Brain microvascular endothelial cell (primary cell): ENCODE measurements around the gene CCM2.

Source experiments
- DNase-seq: peaks from one replicate; pipeline ENCODE4 v3.0.0-alpha.2; 2020
- H3K27ac ChIP-seq: fragments of 250-450 bp; sonication (Bioruptor Pico); 2 replicates; pipeline ENCODE4 v1.5.1; 2020; ENCODE audit warnings: mild to moderate bottlenecking, moderate library complexity
- H3K27me3 ChIP-seq: fragments of 250-450 bp; sonication (Bioruptor Pico); replicated peaks from 2 replicates; pipeline ENCODE4 v1.5.1; 2020; ENCODE audit warnings: mild to moderate bottlenecking
- H3K36me3 ChIP-seq: fragments of 250-450 bp; sonication (Bioruptor Pico); replicated peaks from 2 replicates; pipeline ENCODE4 v1.5.1; 2020; ENCODE audit warnings: mild to moderate bottlenecking
- H3K4me3 ChIP-seq: 2 replicates; pipeline ENCODE4 v1.5.1; 2011; ENCODE audit warnings: low read depth, mild to moderate bottlenecking, control low read depth, low read length, moderate library complexity
- in situ Hi-C: cut with HindIII; loops from 2 replicates; pipeline ENCODE4 v1.10.0; 2017; ENCODE audit warnings: low sequenced_read_pairs, low pct_ligation_motif_present
- TF ChIP-seq, protein P1 (sequence below): IDR thresholded peaks from 2 replicates; pipeline ENCODE4 v1.5.1; 2011; ENCODE audit warnings: low read depth, mild to moderate bottlenecking, moderate library complexity, low read length, control low read depth, inconsistent platforms; ENCODE audit errors: missing control alignments

The CCM2 gene

GRCh38 chr7:45078125-45078681 lies 78.2 kb downstream of the CCM2 start:
- Histone ChIP-seq H3K27ac (no peak overlapping the region), H3K27me3 (no peaks in the 10 kb centered on the region), H3K4me3 (no peak overlapping the region), H3K36me3 (peaks cover 27% of the 10 kb centered on the region)
- in situ Hi-C loops = no loop called here
- DNase-seq = no peak
- TF ChIP-seq, protein P1, sequence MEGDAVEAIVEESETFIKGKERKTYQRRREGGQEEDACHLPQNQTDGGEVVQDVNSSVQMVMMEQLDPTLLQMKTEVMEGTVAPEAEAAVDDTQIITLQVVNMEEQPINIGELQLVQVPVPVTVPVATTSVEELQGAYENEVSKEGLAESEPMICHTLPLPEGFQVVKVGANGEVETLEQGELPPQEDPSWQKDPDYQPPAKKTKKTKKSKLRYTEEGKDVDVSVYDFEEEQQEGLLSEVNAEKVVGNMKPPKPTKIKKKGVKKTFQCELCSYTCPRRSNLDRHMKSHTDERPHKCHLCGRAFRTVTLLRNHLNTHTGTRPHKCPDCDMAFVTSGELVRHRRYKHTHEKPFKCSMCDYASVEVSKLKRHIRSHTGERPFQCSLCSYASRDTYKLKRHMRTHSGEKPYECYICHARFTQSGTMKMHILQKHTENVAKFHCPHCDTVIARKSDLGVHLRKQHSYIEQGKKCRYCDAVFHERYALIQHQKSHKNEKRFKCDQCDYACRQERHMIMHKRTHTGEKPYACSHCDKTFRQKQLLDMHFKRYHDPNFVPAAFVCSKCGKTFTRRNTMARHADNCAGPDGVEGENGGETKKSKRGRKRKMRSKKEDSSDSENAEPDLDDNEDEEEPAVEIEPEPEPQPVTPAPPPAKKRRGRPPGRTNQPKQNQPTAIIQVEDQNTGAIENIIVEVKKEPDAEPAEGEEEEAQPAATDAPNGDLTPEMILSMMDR = no peak

DNA sequence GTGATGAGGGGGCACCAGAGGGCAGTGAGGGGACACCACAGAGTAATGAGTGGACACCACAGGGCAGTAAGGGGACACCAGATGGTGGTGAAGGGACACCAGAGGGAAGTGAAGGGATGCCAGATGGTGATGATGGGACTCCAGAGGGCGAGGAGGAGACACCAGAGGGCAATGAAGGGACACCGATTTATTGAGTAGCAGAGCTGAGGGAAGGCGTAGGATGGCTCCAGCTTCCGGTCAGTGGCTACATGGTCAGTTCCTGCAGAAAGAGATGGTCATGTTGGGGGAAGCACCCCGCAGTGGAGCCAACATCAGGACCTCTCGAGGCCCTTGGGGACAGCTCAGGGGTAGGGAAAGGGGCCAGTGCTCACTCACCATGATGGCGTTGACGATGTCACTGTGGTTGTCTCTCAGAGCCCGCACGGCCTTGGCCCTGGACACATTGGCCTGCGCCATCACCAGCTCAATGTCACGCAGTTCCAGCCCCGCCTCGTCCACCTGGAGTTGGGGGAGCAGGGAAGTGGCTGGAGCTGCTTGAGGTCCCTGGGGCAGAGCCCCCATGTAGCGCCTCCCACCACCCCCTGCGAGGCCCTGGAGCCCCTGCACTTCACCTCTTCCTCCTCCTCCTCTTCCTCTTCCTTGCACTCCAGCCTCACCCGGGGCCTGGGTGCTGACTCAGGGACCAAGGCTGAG lies 80.4 kb downstream of the CCM2 start:
- DNase-seq = no peak
- TF ChIP-seq, protein P1 = no peak
- H3K36me3 ChIP-seq = peaks cover 19% of the 10 kb centered on the region
- no peaks in the 10 kb centered on the region for H3K27me3 ChIP-seq
- in situ Hi-C loops = no loop called here
- H3K4me3 ChIP-seq = no peak overlapping the region
- H3K27ac ChIP-seq = no peak overlapping the region

DNA sequence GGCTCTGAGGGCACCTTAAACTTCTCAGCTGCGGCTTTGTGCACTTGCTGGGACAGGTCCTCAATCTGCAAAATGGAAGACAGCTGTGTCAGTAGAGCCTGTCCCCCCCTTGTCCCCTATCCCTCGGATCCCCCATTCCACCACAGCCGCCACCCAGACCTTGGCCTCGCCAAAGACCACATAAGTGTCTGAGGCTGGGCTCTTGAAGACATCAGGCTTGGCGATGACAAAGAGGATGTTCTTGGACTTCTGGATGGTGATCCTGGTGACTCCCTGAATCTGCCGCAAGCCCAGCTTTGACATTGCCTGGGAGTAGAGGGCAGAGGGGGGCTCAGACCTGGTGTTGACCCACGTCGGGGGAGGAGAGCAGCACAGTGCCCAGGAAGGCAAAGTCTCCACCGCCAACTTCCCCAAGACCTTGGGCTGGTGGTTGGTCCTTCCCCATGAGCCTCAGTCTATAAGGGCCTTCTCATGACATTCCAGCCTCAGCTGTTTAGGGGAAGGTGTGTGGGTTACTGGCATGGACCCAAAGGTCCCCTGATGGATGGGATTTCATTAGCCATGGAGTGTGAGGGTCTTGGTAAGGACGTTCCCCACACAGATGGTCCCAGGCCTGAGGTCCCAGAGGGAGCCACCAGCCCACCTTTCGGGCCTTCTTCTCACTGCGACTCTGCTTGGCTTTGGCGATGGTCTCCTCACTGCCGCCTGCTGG lies 81.1 kb downstream of the CCM2 start:
- H3K36me3 ChIP-seq = peaks cover 13% of the 10 kb centered on the region
- in situ Hi-C loops = no loop called here
- no peak overlapping the region for H3K4me3 ChIP-seq
- TF ChIP-seq, protein P1 = no peak
- H3K27me3 ChIP-seq = no peaks in the 10 kb centered on the region
- H3K27ac ChIP-seq = no peak overlapping the region
- DNase-seq = no peak

DNA sequence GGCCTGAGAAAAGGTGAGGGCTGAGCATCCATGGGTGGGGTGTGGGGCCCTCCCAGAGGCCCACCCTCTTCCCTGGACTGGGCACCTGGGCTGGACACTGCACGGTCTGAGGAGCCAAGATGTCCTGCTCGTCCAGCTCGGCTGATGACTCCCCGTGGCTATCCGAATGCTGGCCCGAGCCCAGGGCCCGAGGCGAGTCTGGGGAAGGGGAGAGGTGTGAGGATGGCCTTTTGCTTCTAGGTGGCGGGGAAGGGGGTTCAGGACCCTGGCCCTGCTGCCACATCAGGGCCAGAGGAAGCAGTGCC lies 81.6 kb downstream of the CCM2 start:
- no peak overlapping the region for H3K4me3 ChIP-seq
- peaks cover 10% of the 10 kb centered on the region for H3K36me3 ChIP-seq
- H3K27ac ChIP-seq = no peak overlapping the region
- no peaks in the 10 kb centered on the region for H3K27me3 ChIP-seq
- DNase-seq = no peak
- in situ Hi-C loops = no loop called here
- TF ChIP-seq, protein P1 = no peak

DNA sequence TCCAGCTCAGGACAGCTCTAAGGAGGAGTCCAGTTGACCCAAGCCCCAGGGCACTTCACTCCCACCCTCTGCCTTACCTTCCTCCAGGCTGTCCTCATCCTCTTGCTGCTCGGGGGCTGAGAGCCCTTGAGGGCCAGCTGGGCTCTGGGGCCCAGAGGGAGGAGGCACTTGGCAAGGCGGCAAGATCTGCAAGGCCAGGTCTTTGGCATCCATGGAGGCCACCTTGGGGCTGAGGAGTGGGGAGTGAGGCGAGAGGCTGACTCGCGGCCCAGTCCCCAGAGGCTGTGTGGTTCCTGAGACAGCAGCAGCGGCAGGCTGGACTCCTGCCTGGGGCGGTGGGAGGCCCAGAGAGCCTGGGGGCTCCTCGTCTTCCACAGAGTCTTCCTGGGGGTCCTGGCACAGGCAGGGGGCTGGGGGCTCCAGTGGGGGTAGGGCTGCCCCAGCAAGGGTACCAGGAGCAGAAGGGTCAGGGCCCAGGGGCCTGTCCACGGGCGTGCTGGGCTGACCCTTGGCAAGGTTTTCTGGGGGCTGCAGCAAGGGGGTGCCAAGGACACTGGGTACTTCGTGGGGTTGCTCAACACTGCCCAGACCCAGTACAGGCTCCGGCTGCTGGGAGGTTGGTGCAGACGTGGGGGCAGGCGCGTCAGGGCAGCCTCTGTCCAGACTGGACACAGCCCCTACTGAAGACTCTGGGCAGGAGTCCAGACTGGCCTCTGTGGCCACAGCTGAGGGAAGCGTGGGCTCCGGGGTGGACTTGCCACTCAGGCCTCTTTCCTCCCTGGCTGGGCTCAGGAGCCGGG lies 82.2 kb downstream of the CCM2 start:
- in situ Hi-C loops = no loop called here

More for the DNA sequence above, 82.2 kb downstream of the CCM2 start:
- Histone ChIP-seq H3K27me3 (no peaks in the 10 kb centered on the region), H3K4me3 (no peak overlapping the region), H3K36me3 (peaks cover 5% of the 10 kb centered on the region), H3K27ac (no peak overlapping the region)
- TF ChIP-seq, protein P1 = no peak
- DNase-seq = no peak
